Heart left ventricle (tissue), 16 donors: ENCODE results near the gene FTMT. TPM values are rescaled to one million over a fixed set of nuclear protein-coding genes. Genes with fewer than 3 reads are reported as not detected.

Source experiments
- ATAC-seq, 4 donors: fragments of 200-7000 bp; cut with Tn5 transposase; one replicate each; pipeline ENCODE4 v1.9.1; 2020 to 2022; ENCODE audit warnings: moderate library complexity in 4 of 4, mild to moderate bottlenecking in 3 of 4, moderate number of reproducible peaks in 1 of 4
- DNase-seq, 5 donors: peaks; one replicate each; pipeline ENCODE4 v3.0.0-alpha.2; 2020
- H3K27ac ChIP-seq, 12 donors: fragments of 200-600 bp; sonication (generic) in 4 of 12; one replicate each; pipeline versions ENCODE4 v1.5.0 to v1.8.0; 2016 to 2022; ENCODE audit warnings: mild to moderate bottlenecking in 2 of 12
- H3K27me3 ChIP-seq, 9 donors: fragments of 200-600 bp; sonication (generic) in 2 of 9; one replicate each; pipeline versions ENCODE4 v1.5.1 to v1.8.0; 2016 to 2022; ENCODE audit warnings: mild to moderate bottlenecking in 3 of 9
- H3K36me3 ChIP-seq, 9 donors: fragments of 200-600 bp; sonication (generic) in 2 of 9; one replicate each; pipeline versions ENCODE4 v1.5.0 to v1.8.0; 2018 to 2022; ENCODE audit warnings: mild to moderate bottlenecking in 2 of 9
- H3K4me1 ChIP-seq, 12 donors: fragments of 200-600 bp; sonication (generic) in 4 of 12; one replicate each; pipeline versions ENCODE4 v1.5.0 to v1.8.0; 2016 to 2022; ENCODE audit warnings: mild to moderate bottlenecking in 3 of 12
- H3K4me3 ChIP-seq, 12 donors: fragments of 200-600 bp; sonication (generic) in 4 of 12; one replicate each; pipeline versions ENCODE4 v1.5.0 to v1.8.0; 2017 to 2022; ENCODE audit warnings: mild to moderate bottlenecking in 9 of 12, moderate library complexity in 4 of 12
- H3K9me3 ChIP-seq, 12 donors: fragments of 200-600 bp; sonication (generic) in 4 of 12; one replicate each; pipeline versions ENCODE4 v1.5.0 to v1.8.0; 2016 to 2022; ENCODE audit warnings: mild to moderate bottlenecking in 1 of 12
- CTCF ChIP-seq, 12 donors: fragments of 200-600 bp; sonication (generic) in 4 of 12; IDR thresholded peaks; one replicate each; pipeline versions ENCODE4 v1.5.0 to v1.8.0; 2018 to 2022; ENCODE audit warnings: antibody characterized with exemption in 12 of 12, mild to moderate bottlenecking in 5 of 12
- POLR2A ChIP-seq, 2 donors: fragments of 450-650 bp; IDR thresholded peaks; one replicate each; pipeline ENCODE4 v1.6.1; 2017; ENCODE audit warnings: antibody characterized with exemption in 2 of 2, mild to moderate bottlenecking in 2 of 2, moderate library complexity in 2 of 2
- WGBS, 4 donors: extraction: QIAGEN DNeasy Blood & Tissue Kit in 2 of 4; methylation state at CpG; one replicate each; pipeline versions ENCODE4 v1.1.5 to v1.1.7; 2013 to 2018; 5-methylcytosine and 5-hydroxymethylcytosine counted together
- intact Hi-C, 10 donors: fragments of 100-400 bp; cut with DNase I; formaldehyde crosslinking; loops; one replicate each; pipeline versions ENCODE4 v1.11.1 to v1.14.2; 2022
- polyA plus RNA-seq, 2 donors: library from polyadenylated mRNA; stranded (reverse); fragments of 200-250 nt; gene quantifications; one replicate each; pipeline ENCODE4 v1.2.3, GENCODE V29; 2013
- total RNA-seq, 9 donors: library from RNA; depleted of rRNA in 2 of 9; stranded (reverse); fragments of >200 nt in 2 of 9; fragmentation: NEBNext Ultra II Directional in 3 of 9; extraction: Animal tissue kit (Norgen Biotek cat#: 25700) in 3 of 9; gene quantifications; one replicate each; pipeline versions ENCODE4 v1.1.0 to v1.2.4, GENCODE V29; 2016 to 2023
- donor health status: ischemic (EF 13 %, LVEDD 7.1; RV severe dilation, severe dysfunction).
- donor health status: healthy with polysubstance abuse.
- donor health status: DM: no; HTN: yes; CAD: no.
- donor health status: DM: no; HTN: no; CAD: no.
- donor health status: ischemic (EF 25% LVEDD 6.9; RV normal size, moderate dysfunction).
- donor health status: ischemic (EF 25% LVEDD 5.7; RV mildly dilated, moderate dysfunction).
- donor health status: healthy.
- donor health status: DM: yes; HTN: yes; CAD: no.
- donor health status: ischemic (EF 35%, LVEDD 5.7; RV mildly dilated, moderate dysfunction).
- donor health status: nonischemic (EF 11% LVEDD 7.7; RV severe dilation, severe dysfunction).
- donor health status: DM: yes; HTN: yes; CAD: no.
- donor health status: PGD.
- donor health status: ischemic (EF 29% LVEDD 5.4; RV normal size, mild dysfunction).
- donor health status: nonischemic (EF 23%, LVEDD 6.1; RV moderate dilation, normal function).

FTMT gene
- total and polyA plus RNA-seq, 11 donors, result not detected

DNA sequence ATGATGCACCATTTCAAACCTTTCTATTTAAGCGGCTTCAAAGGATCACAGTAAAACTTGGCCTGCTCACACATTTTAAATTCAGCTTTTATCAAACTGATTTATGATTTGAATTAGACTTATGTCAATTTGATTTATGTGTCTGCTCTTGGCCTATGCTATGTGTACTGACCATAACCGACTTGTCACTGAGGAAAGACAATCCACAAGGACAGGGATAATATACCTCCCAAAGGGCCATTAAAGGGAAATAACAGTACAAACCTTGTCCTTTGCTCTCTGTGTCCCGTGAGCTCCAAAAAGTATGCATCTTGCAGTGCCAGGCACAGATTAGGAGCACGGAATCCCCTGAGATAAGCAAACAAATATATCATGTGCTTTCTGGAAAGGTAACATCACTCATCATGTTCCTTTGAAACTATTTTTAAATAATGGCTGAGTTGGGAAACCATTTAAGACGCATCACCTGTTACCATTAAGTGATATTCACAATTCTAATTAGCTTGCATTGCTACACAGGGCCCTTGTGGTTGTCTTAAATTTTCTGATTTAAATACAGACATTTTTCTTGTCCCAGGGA is 31.9 kb upstream of the FTMT start:
- DNase-seq, result no peak
- peaks cover 0 to 5% (median 0%) of the 10 kb centered on the region in 12 donors for H3K4me1 ChIP-seq
- H3K36me3 ChIP-seq, result no peaks in the 10 kb centered on the region
- H3K4me3 ChIP-seq, result no peak overlapping the region
- intact Hi-C loops, result loop anchor here in 1 of 10 donors (2.0 kb wide), 1 partner anchor 19 kb away; no protein-coding TSS in a partner anchor
- TF ChIP-seq POLR2A (IDR thresholded peaks at IDR 0.05), result no peak
- TF ChIP-seq CTCF (IDR thresholded peaks at IDR 0.05), result no peak
- WGBS, 4 donors, result 46 to 58% (median 51%) methylated on average over 5 of the region's 5 CpGs
- peak in 3 of 4 donors; percentile 7 to 24 (median 15) for ATAC-seq
- H3K27ac ChIP-seq, result no peak overlapping the region
- peaks cover 0 to 6% (median 0%) of the 10 kb centered on the region in 12 donors for H3K9me3 ChIP-seq
- H3K27me3 ChIP-seq, result no peaks in the 10 kb centered on the region

- Histone ChIP-seq H3K36me3 (no peaks in the 10 kb centered on the region), H3K4me1 (no peaks in the 10 kb centered on the region), H3K27ac (no peak overlapping the region), H3K27me3 (no peaks in the 10 kb centered on the region), H3K4me3 (no peak overlapping the region), H3K9me3 (no peaks in the 10 kb centered on the region)
- DNase-seq (no peak), ATAC-seq (no peak)
- TF ChIP-seq CTCF (IDR thresholded peaks at IDR 0.05) (no peak), POLR2A (IDR thresholded peaks at IDR 0.05) (no peak)
- intact Hi-C loops, result no loop called here
- WGBS, 4 donors, result 83 to 93% (median 87%) methylated on average over 1 of the region's 1 CpG
Observed at GRCh38 chr5:121833617-121834016, 18.1 kb upstream of the FTMT start.

DNA sequence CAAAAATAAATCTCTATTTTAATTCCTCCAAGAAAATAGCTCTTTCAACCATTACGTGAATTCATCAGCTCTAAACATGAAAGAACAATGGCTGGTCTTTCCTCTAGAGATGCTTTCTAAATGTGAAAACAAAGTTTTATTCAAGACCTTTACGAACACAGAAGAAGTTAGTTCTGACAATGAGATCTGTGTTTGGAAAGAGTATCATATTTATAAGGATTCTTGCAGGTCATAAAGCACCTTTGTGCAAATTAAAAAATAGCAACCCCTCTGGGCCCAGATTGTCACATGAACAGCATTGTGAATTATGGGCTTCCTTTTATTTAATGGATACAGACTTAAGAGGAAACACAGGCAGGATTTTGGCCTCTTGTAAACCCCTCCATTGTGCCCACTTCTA is 17.7 kb upstream of the FTMT start:
- no peak overlapping the region for H3K4me3 ChIP-seq
- H3K9me3 ChIP-seq, result no peaks in the 10 kb centered on the region
- WGBS, 4 donors, result 78 to 85% (median 81%) methylated on average over 2 of the region's 2 CpGs
- TF ChIP-seq POLR2A (IDR thresholded peaks at IDR 0.05), result no peak
- H3K36me3 ChIP-seq, result no peaks in the 10 kb centered on the region
- no peak overlapping the region for H3K27ac ChIP-seq
- DNase-seq, result no peak
- ATAC-seq, result no peak
- H3K4me1 ChIP-seq, result no peaks in the 10 kb centered on the region
- H3K27me3 ChIP-seq, result no peaks in the 10 kb centered on the region
- intact Hi-C loops, result no loop called here

DNA sequence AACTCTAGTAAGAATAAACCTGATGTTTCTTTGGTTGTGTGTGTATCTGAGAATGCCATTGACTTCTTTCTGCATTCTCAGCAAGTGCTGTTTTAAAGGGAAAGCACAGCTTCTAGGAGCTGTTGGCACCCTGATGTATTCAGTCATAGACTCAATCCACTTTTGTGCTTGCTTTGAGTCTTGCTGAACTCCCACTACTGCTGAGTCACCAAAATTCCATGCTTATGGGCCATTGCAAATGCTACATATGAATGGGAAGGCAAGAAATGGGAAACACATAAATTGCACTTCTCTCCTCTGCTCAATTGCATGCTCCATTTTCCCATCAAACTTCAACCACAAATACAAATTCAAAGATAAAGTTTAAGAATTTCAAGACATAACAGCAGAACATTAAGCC is 9.8 kb upstream of the FTMT start:
- Histone ChIP-seq H3K27me3 (no peaks in the 10 kb centered on the region), H3K36me3 (no peaks in the 10 kb centered on the region), H3K27ac (no peak overlapping the region), H3K9me3 (no peaks in the 10 kb centered on the region), H3K4me3 (no peak overlapping the region), H3K4me1 (no peaks in the 10 kb centered on the region)
- no peak for ATAC-seq
- no peak for DNase-seq
- no peak for TF ChIP-seq CTCF (IDR thresholded peaks at IDR 0.05)
- no peak for TF ChIP-seq POLR2A (IDR thresholded peaks at IDR 0.05)
- intact Hi-C loops, result no loop called here

- no peak for TF ChIP-seq POLR2A (IDR thresholded peaks at IDR 0.05)
- no peak for TF ChIP-seq CTCF (IDR thresholded peaks at IDR 0.05)
- 78 to 84% (median 81%) methylated on average over 4 of the region's 4 CpGs for WGBS, 4 donors
- intact Hi-C loops, result no loop called here
- no peaks in the 10 kb centered on the region for H3K4me1 ChIP-seq
- peaks cover 0 to 17% (median 3%) of the 10 kb centered on the region in 12 donors for H3K9me3 ChIP-seq
- DNase-seq, result no peak
- no peak for ATAC-seq
- H3K27ac ChIP-seq, result no peak overlapping the region
- no peaks in the 10 kb centered on the region for H3K36me3 ChIP-seq
- H3K4me3 ChIP-seq, result no peak overlapping the region
- no peaks in the 10 kb centered on the region for H3K27me3 ChIP-seq
Observed at GRCh38 chr5:121850272-121850671, 1.4 kb upstream of the FTMT start.
